ENCODE data around the gene TEX26. TPM values are rescaled to one million over a fixed set of nuclear protein-coding genes. Genes with fewer than 3 reads are reported as not detected.
A peak's percentile ranks its signal among the peaks of the same experiment; 100 is the strongest.

Gene TEX26
- polyA plus RNA-seq, 3 donors: not detected

DNA sequence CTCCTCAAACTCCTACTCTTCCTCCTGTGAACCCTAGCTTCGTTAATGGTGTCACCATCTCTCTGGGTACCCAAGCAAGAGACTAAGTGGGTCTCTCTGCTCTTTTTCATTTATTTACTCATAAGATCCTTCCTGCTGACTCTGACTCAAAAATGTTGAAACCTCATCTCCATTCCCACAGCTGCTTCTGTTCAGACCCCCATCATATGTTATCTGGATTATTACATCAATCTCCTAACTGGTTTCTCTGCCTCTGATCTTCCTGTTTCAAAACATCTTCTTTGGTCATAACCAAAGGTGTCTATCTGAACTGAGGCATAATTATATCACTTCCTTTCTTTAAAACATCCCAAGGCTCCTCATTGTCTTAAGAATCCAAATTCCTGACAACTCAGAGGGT, 28.4 kb upstream of the TEX26 start:
- 100% methylated on average over 1 of the region's 1 CpG for WGBS (ENCODE audit: insufficient coverage)

GRCh38 chr13:30905932-30906383, 26.5 kb upstream of the TEX26 start, which contains the start of gene MEDAG:
MEDAG (plus strand) TSS chr13:30906271; CDS start chr13:30906516, 245 bp downstream.
- no peak for TF ChIP-seq CTCF (IDR thresholded peaks at IDR 0.05)
- peaks cover 0 to 13% (median 4%) of the 10 kb centered on the region in 7 donors for H3K9me3 Mint-ChIP-seq
- H3K4me1 ChIP-seq (ENCODE audit: control insufficient read depth in 1 of 2, insufficient read depth in 2 of 2, low read length in 2 of 2): no peaks in the 10 kb centered on the region
- no peak within 1 kb of the TSS for H3K27ac ChIP-seq (ENCODE audit: low read depth in 1 of 2, low read length in 2 of 2)
- H4K20me1 ChIP-seq (ENCODE audit: insufficient read depth, low read length): no peaks in the 10 kb centered on the region
- H3K36me3 ChIP-seq (replicated peaks in 1 of 2; ENCODE audit: control insufficient read depth in 1 of 2, insufficient read depth in 2 of 2, low read length in 2 of 2): no peaks in the 10 kb centered on the region
- intact Hi-C loops (cut with micrococcal nuclease): no loop called here
- H3K4me2 ChIP-seq (replicated peaks; ENCODE audit: extremely low read depth, low read length, poor library complexity, severe bottlenecking): no peak within 1 kb of the TSS
- peak within 1 kb of the TSS in 1 of 2 donors; percentile 67 for H3K4me3 Mint-ChIP-seq
- H3K9ac ChIP-seq (ENCODE audit: insufficient read depth, low read length, poor library complexity, severe bottlenecking): no peak within 1 kb of the TSS
- no peak within 1 kb of the TSS for H3K27ac Mint-ChIP-seq
- H3K4me1 Mint-ChIP-seq: peaks cover 8% of the 10 kb centered on the region
- 21% methylated on average over 30 of the region's 35 CpGs for WGBS (ENCODE audit: insufficient coverage)
- DNase-seq: no peak
- H3K79me2 ChIP-seq (ENCODE audit: insufficient read depth, low read length): no peaks in the 10 kb centered on the region
- peaks cover 51 to 64% (median 59%) of the 10 kb centered on the region in 3 donors for H3K27me3 Mint-ChIP-seq (ENCODE audit: low read depth in 3 of 3)
- peaks cover 47 to 60% of the 10 kb centered on the region in 2 donors for H3K27me3 ChIP-seq (ENCODE audit: control insufficient read depth in 2 of 2, insufficient read depth in 2 of 2, low read length in 2 of 2)
- H3K36me3 Mint-ChIP-seq: peaks cover 0 to 3% of the 10 kb centered on the region in 2 donors
- no peak within 1 kb of the TSS for H3K4me3 ChIP-seq (replicated peaks in 1 of 3; ENCODE audit: low read depth in 2 of 3, low read length in 3 of 3)
- H3K9me3 ChIP-seq (replicated peaks in 1 of 2; ENCODE audit: control insufficient read depth in 1 of 2, insufficient read depth in 1 of 2, low read length in 2 of 2): no peaks in the 10 kb centered on the region
- no peak within 1 kb of the TSS for H2AFZ ChIP-seq (ENCODE audit: insufficient read depth, low read depth, low read length, poor library complexity, severe bottlenecking)

More for the DNA sequence above, 28.4 kb upstream of the TEX26 start:
- Histone ChIP-seq H3K4me3 (replicated peaks in 1 of 3; ENCODE audit: low read depth in 2 of 3, low read length in 3 of 3) (no peak overlapping the region), H3K9me3 (replicated peaks in 1 of 2; ENCODE audit: control insufficient read depth in 1 of 2, insufficient read depth in 1 of 2, low read length in 2 of 2) (no peaks in the 10 kb centered on the region), H3K4me2 (replicated peaks; ENCODE audit: extremely low read depth, low read length, poor library complexity, severe bottlenecking) (no peak overlapping the region), H4K20me1 (ENCODE audit: insufficient read depth, low read length) (no peaks in the 10 kb centered on the region), H3K4me1 (ENCODE audit: control insufficient read depth in 1 of 2, insufficient read depth in 2 of 2, low read length in 2 of 2) (no peaks in the 10 kb centered on the region), H3K27me3 (ENCODE audit: control insufficient read depth in 2 of 2, insufficient read depth in 2 of 2, low read length in 2 of 2) (peaks cover 49 to 65% of the 10 kb centered on the region in 2 donors), H3K79me2 (ENCODE audit: insufficient read depth, low read length) (no peaks in the 10 kb centered on the region), H3K36me3 (replicated peaks in 1 of 2; ENCODE audit: control insufficient read depth in 1 of 2, insufficient read depth in 2 of 2, low read length in 2 of 2) (no peaks in the 10 kb centered on the region), H3K27ac (ENCODE audit: low read depth in 1 of 2, low read length in 2 of 2) (no peak overlapping the region), H2AFZ (ENCODE audit: insufficient read depth, low read depth, low read length, poor library complexity, severe bottlenecking) (no peak overlapping the region), H3K9ac (ENCODE audit: insufficient read depth, low read length, poor library complexity, severe bottlenecking) (no peak overlapping the region)
- H3K4me1 Mint-ChIP-seq: peaks cover 8% of the 10 kb centered on the region
- H3K36me3 Mint-ChIP-seq: peaks cover 0 to 3% of the 10 kb centered on the region in 2 donors
- H3K27me3 Mint-ChIP-seq (ENCODE audit: low read depth in 3 of 3): peaks cover 56 to 61% (median 60%) of the 10 kb centered on the region in 3 donors
- H3K9me3 Mint-ChIP-seq: peaks cover 0 to 15% (median 4%) of the 10 kb centered on the region in 7 donors
- no peak overlapping the region for H3K27ac Mint-ChIP-seq
- intact Hi-C loops (cut with micrococcal nuclease): no loop called here
- peak overlapping the region in 1 of 2 donors; percentile 54 for H3K4me3 Mint-ChIP-seq
- DNase-seq: no peak
- TF ChIP-seq CTCF (IDR thresholded peaks at IDR 0.05): no peak

Data from CD14-positive monocyte (primary cell).